ENCODE data around the gene PARD3B.
"Not testable (repeated sequence)": the region's sequence is repeated elsewhere in the genome, so short reads cannot be mapped to it uniquely, and the experiment has no call there.

The PARD3B gene

GRCh38 chr2:205456682-205457081 lies 911.4 kb downstream of the PARD3B start:
- DNase-seq: no peak

- DNase-seq: no peak
Observed at GRCh38 chr2:205460217-205460616, 914.9 kb downstream of the PARD3B start.

GRCh38 chr2:205461169-205461568 lies 915.9 kb downstream of the PARD3B start:
- DNase-seq: no peak

GRCh38 chr2:205461678-205462665 lies 916.7 kb downstream of the PARD3B start:
- DNase-seq: no peak

- no peak for DNase-seq
Observed at GRCh38 chr2:205462681-205463345, 917.5 kb downstream of the PARD3B start.

GRCh38 chr2:205463466-205464025 lies 918.3 kb downstream of the PARD3B start:
- no peak for DNase-seq

GRCh38 chr2:205464681-205465080 lies 919.4 kb downstream of the PARD3B start:
- DNase-seq: no peak

GRCh38 chr2:205465791-205466190 lies 920.5 kb downstream of the PARD3B start:
- no peak for DNase-seq

- no peak for DNase-seq
Observed at GRCh38 chr2:205471776-205472175, 926.5 kb downstream of the PARD3B start.

GRCh38 chr2:205473791-205474190 lies 928.5 kb downstream of the PARD3B start:
- DNase-seq: no peak

- DNase-seq: no peak
Observed at GRCh38 chr2:205474741-205475415, 929.6 kb downstream of the PARD3B start.

- no peak for DNase-seq
Observed at GRCh38 chr2:205475416-205475768, 930.1 kb downstream of the PARD3B start.

GRCh38 chr2:205477016-205477705 lies 931.9 kb downstream of the PARD3B start:
- DNase-seq: no peak

- no peak for DNase-seq
Observed at GRCh38 chr2:205481861-205482260, 936.6 kb downstream of the PARD3B start.

- no peak for DNase-seq
Observed at GRCh38 chr2:205482399-205483081, 937.3 kb downstream of the PARD3B start.

- DNase-seq: no peak
Observed at GRCh38 chr2:205483095-205483494, 937.8 kb downstream of the PARD3B start.

- DNase-seq: no peak
Observed at GRCh38 chr2:205484215-205484614, 938.9 kb downstream of the PARD3B start.

GRCh38 chr2:205484764-205485163 lies 939.5 kb downstream of the PARD3B start:
- no peak for DNase-seq

- not testable (repeated sequence) for DNase-seq
Observed at GRCh38 chr2:205493528-205493927, 948.3 kb downstream of the PARD3B start.

- no peak for DNase-seq
Observed at GRCh38 chr2:205494537-205495235, 949.4 kb downstream of the PARD3B start.

GRCh38 chr2:205495819-205496218 lies 950.5 kb downstream of the PARD3B start:
- DNase-seq: no peak

Measured in stimulated activated CD4-positive, alpha-beta T cell treated with anti-CD3 and anti-CD28 coated beads, Interleukin-2, amount 100 ng/mL, for 48 hours (primary cell).